GM18502 (cell line): ENCODE results near the gene HSD3B7.
"Not testable (repeated sequence)": the region's sequence is repeated elsewhere in the genome, so short reads cannot be mapped to it uniquely, and the experiment has no call there.

ENCODE experiments used
- ATAC-seq: cut with Tn5 transposase; IDR thresholded peaks from one replicate; pipeline ENCODE4 v1.9.1; 2021; ENCODE audit warnings: mild to moderate bottlenecking; ENCODE audit not compliant: unreplicated experiment, poor library complexity

Gene HSD3B7

DNA sequence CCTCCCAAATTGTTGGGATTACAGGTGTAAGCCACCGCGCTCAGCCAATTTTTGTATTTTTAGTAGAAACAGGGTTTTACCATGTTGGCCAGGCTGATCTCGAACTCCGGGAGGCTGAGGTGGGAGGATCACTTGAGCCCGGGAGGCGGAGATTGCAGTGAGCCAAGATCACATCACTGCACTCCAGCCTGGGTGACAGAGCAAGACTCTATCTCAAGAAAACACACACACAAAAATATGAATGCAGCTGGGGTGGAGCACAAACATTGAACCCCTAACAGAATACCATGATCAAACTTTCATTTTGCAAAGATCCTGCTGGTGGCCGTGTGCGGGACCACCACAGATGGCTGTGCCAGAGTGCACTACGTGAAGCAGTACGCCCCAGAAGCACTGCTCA lies 32.7 kb downstream of the HSD3B7 start:
- ATAC-seq: not testable (repeated sequence)

- no peak for ATAC-seq
These were observed 35.5 kb downstream of the HSD3B7 start for GRCh38 chr16:31020536-31020935.

GRCh38 chr16:31022544-31023251 lies 37.7 kb downstream of the HSD3B7 start:
- ATAC-seq: no peak

- no peak for ATAC-seq
These were observed 38.2 kb downstream of the HSD3B7 start for GRCh38 chr16:31023252-31023602.

- no peak for ATAC-seq
These were observed 38.7 kb downstream of the HSD3B7 start for GRCh38 chr16:31023627-31024226.

DNA sequence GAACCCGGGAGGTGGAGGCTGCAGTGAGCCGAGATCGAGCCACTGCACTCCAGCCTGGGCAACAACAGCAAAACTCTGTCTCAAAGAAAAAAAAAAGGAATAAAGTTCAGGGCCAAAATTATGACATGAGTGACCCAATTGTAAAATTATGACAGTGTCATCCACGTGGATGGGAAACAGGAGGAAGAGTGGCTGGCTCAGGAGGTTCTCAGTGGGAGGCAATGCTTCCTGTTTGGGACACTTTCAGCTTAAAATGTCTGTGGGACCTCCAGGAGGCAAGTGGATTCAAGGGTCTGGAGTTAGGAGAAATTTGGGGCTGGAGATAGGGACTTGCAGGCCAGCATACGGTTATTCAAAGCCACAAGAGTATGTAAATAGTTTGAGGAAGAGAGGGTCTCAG lies 40.3 kb downstream of the HSD3B7 start:
- no peak for ATAC-seq

DNA sequence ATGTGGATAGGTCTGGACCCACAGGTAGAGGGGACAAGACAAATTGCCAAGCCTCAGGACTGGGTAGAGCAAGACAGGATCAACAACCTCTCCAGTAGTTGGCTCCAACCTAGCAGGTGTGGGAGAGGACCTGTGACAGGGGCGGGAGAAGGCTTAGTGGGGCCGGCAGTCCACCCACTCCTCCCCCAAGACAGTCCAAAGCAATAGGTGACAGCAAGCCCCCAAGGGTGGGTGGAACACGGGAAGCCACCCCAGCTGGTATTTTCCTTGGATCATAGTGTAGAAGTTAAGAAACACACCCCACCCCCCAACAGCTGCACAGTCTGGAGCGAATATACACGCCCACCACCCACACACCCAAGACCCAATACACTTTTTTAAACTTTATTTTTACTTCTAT lies 44.3 kb downstream of the HSD3B7 start:
- ATAC-seq: no peak

DNA sequence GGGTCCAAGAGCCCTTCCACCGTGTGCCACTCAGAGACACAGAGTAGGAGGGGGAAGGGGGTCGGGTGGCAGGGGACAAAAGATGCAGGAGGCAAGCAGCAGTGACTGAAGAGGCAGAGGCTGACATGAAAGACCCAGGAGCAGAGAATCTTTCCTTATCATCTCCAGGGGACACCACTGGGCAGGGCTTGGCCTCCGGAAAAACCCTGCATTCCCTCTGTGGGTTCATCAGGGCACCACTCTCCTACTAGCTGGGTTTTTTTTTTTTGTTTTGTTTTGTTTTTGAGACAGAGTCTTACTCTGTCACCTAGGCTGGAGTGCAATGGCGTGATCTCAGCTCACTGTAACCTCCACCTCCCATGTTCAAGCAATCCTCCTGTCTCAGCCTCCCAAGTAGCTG lies 46.3 kb downstream of the HSD3B7 start:
- no peak for ATAC-seq

DNA sequence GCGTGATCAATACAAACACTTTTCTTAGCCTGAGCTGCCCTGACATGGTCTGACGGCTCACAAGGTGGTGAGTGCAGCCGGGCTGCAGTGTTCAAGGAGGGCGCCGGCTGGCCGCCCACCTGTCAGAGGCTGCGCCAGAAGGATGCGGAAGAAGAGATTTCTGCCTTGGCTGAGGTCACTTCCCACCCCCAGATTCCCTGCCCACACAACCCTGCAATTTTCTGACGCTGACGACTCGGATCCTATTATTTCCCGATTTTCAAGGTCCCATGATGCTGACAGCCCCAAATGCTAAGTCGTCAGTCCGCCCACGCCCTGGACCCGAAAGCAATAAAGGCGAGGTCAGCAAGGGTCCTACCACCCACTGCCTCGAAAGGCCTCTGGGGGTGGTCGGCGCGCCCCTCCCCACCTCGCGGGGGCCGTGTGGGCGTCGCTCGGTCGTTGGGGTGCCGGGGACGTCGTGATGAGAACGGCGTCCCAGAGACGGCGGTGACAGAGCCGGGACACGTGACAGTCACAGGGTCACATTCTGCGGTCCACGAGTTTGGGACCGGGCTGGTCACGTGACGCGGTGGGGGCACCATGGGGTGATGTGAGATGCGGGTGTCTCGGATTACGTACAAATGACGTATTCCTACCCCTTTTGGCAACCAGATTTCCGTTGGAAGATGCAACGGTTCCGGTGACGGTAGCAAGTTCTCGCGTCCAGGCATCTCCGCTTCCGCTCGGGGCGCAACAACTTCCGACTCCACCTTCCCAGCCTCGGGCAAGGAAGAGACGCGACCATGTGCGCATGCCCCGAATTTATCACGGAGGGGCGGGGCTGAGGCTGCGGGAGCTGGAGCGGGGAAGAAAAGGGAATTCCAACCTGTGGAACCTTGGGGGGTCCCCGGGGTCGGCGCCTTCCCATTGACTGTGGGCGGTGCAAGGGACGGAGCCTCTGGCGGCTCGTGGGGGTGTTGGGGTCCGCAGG lies 48.0 kb downstream of the HSD3B7 start, which contains the start of gene STX4:
Gene STX4, plus strand, starts transcription at position 823 of the 973 bp plus-strand sequence. CDS start 248 bp downstream, outside the sequence.
- ATAC-seq: peak; percentile 80

- ATAC-seq: peak; percentile 48
These were observed 48.9 kb downstream of the HSD3B7 start for GRCh38 chr16:31033709-31034492.

- no peak for ATAC-seq
These were observed 51.7 kb downstream of the HSD3B7 start for GRCh38 chr16:31036691-31037090.
